ENCODE data around the gene LEKR1. TPM values are rescaled to one million over a fixed set of nuclear protein-coding genes. Genes with fewer than 3 reads are reported as not detected.

Gene LEKR1
- total RNA-seq, 1 donor from 2014 or later = 0.27 TPM

GRCh38 chr3:157029365-157029790, 203.2 kb downstream of the LEKR1 start:
- TF ChIP-seq EZH2 (IDR thresholded peaks at IDR 0.05; ENCODE audit: insufficient read depth, low read length) = no peak
- TF ChIP-seq, protein P1, sequence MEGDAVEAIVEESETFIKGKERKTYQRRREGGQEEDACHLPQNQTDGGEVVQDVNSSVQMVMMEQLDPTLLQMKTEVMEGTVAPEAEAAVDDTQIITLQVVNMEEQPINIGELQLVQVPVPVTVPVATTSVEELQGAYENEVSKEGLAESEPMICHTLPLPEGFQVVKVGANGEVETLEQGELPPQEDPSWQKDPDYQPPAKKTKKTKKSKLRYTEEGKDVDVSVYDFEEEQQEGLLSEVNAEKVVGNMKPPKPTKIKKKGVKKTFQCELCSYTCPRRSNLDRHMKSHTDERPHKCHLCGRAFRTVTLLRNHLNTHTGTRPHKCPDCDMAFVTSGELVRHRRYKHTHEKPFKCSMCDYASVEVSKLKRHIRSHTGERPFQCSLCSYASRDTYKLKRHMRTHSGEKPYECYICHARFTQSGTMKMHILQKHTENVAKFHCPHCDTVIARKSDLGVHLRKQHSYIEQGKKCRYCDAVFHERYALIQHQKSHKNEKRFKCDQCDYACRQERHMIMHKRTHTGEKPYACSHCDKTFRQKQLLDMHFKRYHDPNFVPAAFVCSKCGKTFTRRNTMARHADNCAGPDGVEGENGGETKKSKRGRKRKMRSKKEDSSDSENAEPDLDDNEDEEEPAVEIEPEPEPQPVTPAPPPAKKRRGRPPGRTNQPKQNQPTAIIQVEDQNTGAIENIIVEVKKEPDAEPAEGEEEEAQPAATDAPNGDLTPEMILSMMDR (IDR thresholded peaks at IDR 0.05; ENCODE audit: insufficient read depth, low read depth, low read length) = no peak
- H3K4me1 Mint-ChIP-seq (ENCODE audit: low read depth, unreplicated experiment) = no peaks in the 10 kb centered on the region
- Histone ChIP-seq H3K79me2 (ENCODE audit: insufficient read depth, low read length) (no peaks in the 10 kb centered on the region), H3K9me3 (ENCODE audit: insufficient read depth, low read depth, low read length) (no peaks in the 10 kb centered on the region), H3K4me3 (ENCODE audit: insufficient read depth, low read depth, low read length) (no peak overlapping the region), H3K4me1 (ENCODE audit: insufficient read depth, low read length) (no peaks in the 10 kb centered on the region), H3K27ac (ENCODE audit: low read depth, low read length) (no peak overlapping the region), H4K20me1 (ENCODE audit: insufficient read depth, low read length) (no peaks in the 10 kb centered on the region), H3K36me3 (ENCODE audit: insufficient read depth, low read length) (no peaks in the 10 kb centered on the region), H3K4me2 (ENCODE audit: low read length) (no peak overlapping the region), H2AFZ (ENCODE audit: low read depth, low read length) (no peak overlapping the region), H3K9ac (ENCODE audit: low read length) (no peak overlapping the region), H3K27me3 (ENCODE audit: insufficient read depth, low read length) (no peaks in the 10 kb centered on the region)
- no peak for FAIRE-seq
- H3K27me3 Mint-ChIP-seq (ENCODE audit: low read depth, unreplicated experiment) = peaks cover 6% of the 10 kb centered on the region
- H3K36me3 Mint-ChIP-seq (ENCODE audit: low read depth, unreplicated experiment) = no peaks in the 10 kb centered on the region
- H3K4me3 Mint-ChIP-seq (ENCODE audit: unreplicated experiment) = no peak overlapping the region
- DNase-seq (ENCODE audit: low read depth) = no peak
- no peaks in the 10 kb centered on the region for H3K9me3 Mint-ChIP-seq (ENCODE audit: unreplicated experiment)
- no peak overlapping the region for H3K27ac Mint-ChIP-seq (ENCODE audit: unreplicated experiment)

- H3K4me3 ChIP-seq (ENCODE audit: insufficient read depth, low read depth, low read length) = no peak overlapping the region
- no peaks in the 10 kb centered on the region for H3K9me3 Mint-ChIP-seq (ENCODE audit: unreplicated experiment)
- no peak overlapping the region for H3K27ac ChIP-seq (ENCODE audit: low read depth, low read length)
- H3K4me3 Mint-ChIP-seq (ENCODE audit: unreplicated experiment) = no peak overlapping the region
- no peak overlapping the region for H3K9ac ChIP-seq (ENCODE audit: low read length)
- no peaks in the 10 kb centered on the region for H3K4me1 Mint-ChIP-seq (ENCODE audit: low read depth, unreplicated experiment)
- DNase-seq (ENCODE audit: low read depth) (peak; percentile 12), FAIRE-seq (no peak)
- H3K36me3 ChIP-seq (ENCODE audit: insufficient read depth, low read length) = no peaks in the 10 kb centered on the region
- no peaks in the 10 kb centered on the region for H3K79me2 ChIP-seq (ENCODE audit: insufficient read depth, low read length)
- TF ChIP-seq, protein P1 (IDR thresholded peaks at IDR 0.05; ENCODE audit: insufficient read depth, low read depth, low read length) = no peak
- no peak for TF ChIP-seq EZH2 (IDR thresholded peaks at IDR 0.05; ENCODE audit: insufficient read depth, low read length)
- no peaks in the 10 kb centered on the region for H4K20me1 ChIP-seq (ENCODE audit: insufficient read depth, low read length)
- no peak overlapping the region for H3K27ac Mint-ChIP-seq (ENCODE audit: unreplicated experiment)
- no peaks in the 10 kb centered on the region for H3K4me1 ChIP-seq (ENCODE audit: insufficient read depth, low read length)
- peaks cover 6% of the 10 kb centered on the region for H3K27me3 Mint-ChIP-seq (ENCODE audit: low read depth, unreplicated experiment)
- H3K4me2 ChIP-seq (ENCODE audit: low read length) = no peak overlapping the region
- no peaks in the 10 kb centered on the region for H3K27me3 ChIP-seq (ENCODE audit: insufficient read depth, low read length)
- no peaks in the 10 kb centered on the region for H3K36me3 Mint-ChIP-seq (ENCODE audit: low read depth, unreplicated experiment)
- no peaks in the 10 kb centered on the region for H3K9me3 ChIP-seq (ENCODE audit: insufficient read depth, low read depth, low read length)
- no peak overlapping the region for H2AFZ ChIP-seq (ENCODE audit: low read depth, low read length)
These were observed 204.6 kb downstream of the LEKR1 start for GRCh38 chr3:157030712-157031111.

- H3K27ac ChIP-seq (ENCODE audit: low read depth, low read length) = no peak overlapping the region
- Mint-ChIP-seq H3K9me3 (ENCODE audit: unreplicated experiment) (no peaks in the 10 kb centered on the region), H3K4me1 (ENCODE audit: low read depth, unreplicated experiment) (no peaks in the 10 kb centered on the region), H3K36me3 (ENCODE audit: low read depth, unreplicated experiment) (no peaks in the 10 kb centered on the region), H3K27ac (ENCODE audit: unreplicated experiment) (no peak overlapping the region), H3K4me3 (ENCODE audit: unreplicated experiment) (no peak overlapping the region), H3K27me3 (ENCODE audit: low read depth, unreplicated experiment) (peaks cover 6% of the 10 kb centered on the region)
- no peaks in the 10 kb centered on the region for H4K20me1 ChIP-seq (ENCODE audit: insufficient read depth, low read length)
- DNase-seq (ENCODE audit: low read depth) (no peak), FAIRE-seq (no peak)
- H3K27me3 ChIP-seq (ENCODE audit: insufficient read depth, low read length) = no peaks in the 10 kb centered on the region
- H3K36me3 ChIP-seq (ENCODE audit: insufficient read depth, low read length) = no peaks in the 10 kb centered on the region
- H3K9me3 ChIP-seq (ENCODE audit: insufficient read depth, low read depth, low read length) = no peaks in the 10 kb centered on the region
- H3K4me1 ChIP-seq (ENCODE audit: insufficient read depth, low read length) = no peaks in the 10 kb centered on the region
- H2AFZ ChIP-seq (ENCODE audit: low read depth, low read length) = no peak overlapping the region
- H3K4me3 ChIP-seq (ENCODE audit: insufficient read depth, low read depth, low read length) = no peak overlapping the region
- TF ChIP-seq, protein P1 (IDR thresholded peaks at IDR 0.05; ENCODE audit: insufficient read depth, low read depth, low read length) = no peak
- TF ChIP-seq EZH2 (IDR thresholded peaks at IDR 0.05; ENCODE audit: insufficient read depth, low read length) = no peak
- H3K79me2 ChIP-seq (ENCODE audit: insufficient read depth, low read length) = no peaks in the 10 kb centered on the region
- no peak overlapping the region for H3K4me2 ChIP-seq (ENCODE audit: low read length)
- H3K9ac ChIP-seq (ENCODE audit: low read length) = no peak overlapping the region
These were observed 206.8 kb downstream of the LEKR1 start for GRCh38 chr3:157033001-157033400.
